NB4 (cell line): ENCODE results near the gene GRHL3.

ENCODE experiments used
- MYC ChIP-seq: IDR thresholded peaks from 2 replicates; pipeline ENCODE4 v1.6.1; 2011; ENCODE audit warnings: low read depth, low read length
- POLR2A ChIP-seq: IDR thresholded peaks from 2 replicates; pipeline ENCODE4 v1.6.1; 2011; ENCODE audit warnings: mild to moderate bottlenecking; ENCODE audit not compliant: insufficient read length; ENCODE audit errors: extremely low read depth
- TF ChIP-seq, protein P1 (sequence below): IDR thresholded peaks from one replicate; pipeline ENCODE4 v1.5.1; 2012; ENCODE audit warnings: low read depth, low read length
- TF ChIP-seq, protein P2 (sequence below): IDR thresholded peaks from 2 replicates; pipeline ENCODE4 v1.6.1; 2011; ENCODE audit warnings: low read depth, low read length

DNA sequence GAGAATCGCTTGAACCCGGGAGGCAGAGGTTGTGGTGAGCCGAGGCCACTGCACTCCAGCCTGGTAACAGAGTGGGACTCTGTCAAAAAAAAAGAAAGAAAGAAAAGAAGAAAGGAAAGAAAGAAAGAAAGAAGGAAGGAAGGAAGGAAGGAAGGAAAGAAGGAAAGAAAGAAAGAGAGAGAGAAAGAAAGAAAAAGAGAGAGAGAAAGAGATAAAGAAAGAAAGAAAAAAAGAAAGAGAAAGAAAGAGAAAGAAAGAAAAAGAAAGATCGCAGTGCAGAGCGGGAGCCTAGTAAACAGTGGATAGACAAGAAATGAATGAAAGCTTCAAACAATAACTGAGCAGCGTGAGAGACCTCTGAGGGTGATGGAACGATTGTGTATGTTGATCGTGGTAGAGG is 20.6 kb upstream of the GRHL3 start:
- TF ChIP-seq POLR2A (no peak), MYC (no peak)
- TF ChIP-seq, protein P1, sequence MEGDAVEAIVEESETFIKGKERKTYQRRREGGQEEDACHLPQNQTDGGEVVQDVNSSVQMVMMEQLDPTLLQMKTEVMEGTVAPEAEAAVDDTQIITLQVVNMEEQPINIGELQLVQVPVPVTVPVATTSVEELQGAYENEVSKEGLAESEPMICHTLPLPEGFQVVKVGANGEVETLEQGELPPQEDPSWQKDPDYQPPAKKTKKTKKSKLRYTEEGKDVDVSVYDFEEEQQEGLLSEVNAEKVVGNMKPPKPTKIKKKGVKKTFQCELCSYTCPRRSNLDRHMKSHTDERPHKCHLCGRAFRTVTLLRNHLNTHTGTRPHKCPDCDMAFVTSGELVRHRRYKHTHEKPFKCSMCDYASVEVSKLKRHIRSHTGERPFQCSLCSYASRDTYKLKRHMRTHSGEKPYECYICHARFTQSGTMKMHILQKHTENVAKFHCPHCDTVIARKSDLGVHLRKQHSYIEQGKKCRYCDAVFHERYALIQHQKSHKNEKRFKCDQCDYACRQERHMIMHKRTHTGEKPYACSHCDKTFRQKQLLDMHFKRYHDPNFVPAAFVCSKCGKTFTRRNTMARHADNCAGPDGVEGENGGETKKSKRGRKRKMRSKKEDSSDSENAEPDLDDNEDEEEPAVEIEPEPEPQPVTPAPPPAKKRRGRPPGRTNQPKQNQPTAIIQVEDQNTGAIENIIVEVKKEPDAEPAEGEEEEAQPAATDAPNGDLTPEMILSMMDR = no peak
- TF ChIP-seq, protein P2, sequence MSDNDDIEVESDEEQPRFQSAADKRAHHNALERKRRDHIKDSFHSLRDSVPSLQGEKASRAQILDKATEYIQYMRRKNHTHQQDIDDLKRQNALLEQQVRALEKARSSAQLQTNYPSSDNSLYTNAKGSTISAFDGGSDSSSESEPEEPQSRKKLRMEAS = no peak
